Astrocyte (in vitro differentiated cells and primary cell): Measurements from ENCODE around the gene ABHD16B. TPM values are rescaled to one million over a fixed set of nuclear protein-coding genes. Genes with fewer than 3 reads are reported as not detected.

ENCODE experiments used
- DNase-seq: peaks from one replicate; pipeline ENCODE4 v3.0.0-alpha.2; 2010; ENCODE audit warnings: low read depth
- FAIRE-seq: peaks from 2 replicates; lab custom pipeline; 2011; peaks lifted over from hg19 to GRCh38; lab: Jason Lieb, UNC
- H2AFZ ChIP-seq: 2 replicates; pipeline ENCODE4 v1.6.0; 2012; ENCODE audit warnings: low read depth, low read length, inconsistent platforms
- H3K27ac ChIP-seq: 2 replicates; pipeline ENCODE4 v1.5.1; 2011; ENCODE audit warnings: low read depth, low read length, inconsistent platforms
- H3K27me3 ChIP-seq: 2 replicates; pipeline ENCODE4 v1.6.0; 2011; ENCODE audit warnings: low read length, inconsistent platforms; ENCODE audit not compliant: insufficient read depth
- H3K36me3 ChIP-seq: 2 replicates; pipeline ENCODE4 v1.5.1; 2011; ENCODE audit warnings: low read length, inconsistent platforms; ENCODE audit not compliant: insufficient read depth
- H3K4me1 ChIP-seq: 2 replicates; pipeline ENCODE4 v1.5.1; 2011; ENCODE audit warnings: low read length, inconsistent platforms; ENCODE audit not compliant: insufficient read depth
- H3K4me2 ChIP-seq: 2 replicates; pipeline ENCODE4 v1.6.0; 2012; ENCODE audit warnings: low read length, inconsistent platforms
- H3K4me3 ChIP-seq: 2 replicates; pipeline ENCODE4 v1.5.1; 2011; ENCODE audit warnings: low read depth, mild to moderate bottlenecking, low read length, inconsistent platforms; ENCODE audit not compliant: insufficient read depth
- H3K79me2 ChIP-seq: 2 replicates; pipeline ENCODE4 v1.6.0; 2012; ENCODE audit warnings: mild to moderate bottlenecking, low read length, inconsistent platforms; ENCODE audit not compliant: insufficient read depth
- H3K9ac ChIP-seq: 2 replicates; pipeline ENCODE4 v1.6.0; 2012; ENCODE audit warnings: mild to moderate bottlenecking, low read length, inconsistent platforms
- H3K9me3 ChIP-seq: 2 replicates; pipeline ENCODE4 v1.5.1; 2012; ENCODE audit warnings: low read depth, mild to moderate bottlenecking, low read length, inconsistent platforms; ENCODE audit not compliant: insufficient read depth
- H4K20me1 ChIP-seq: 2 replicates; pipeline ENCODE4 v1.6.0; 2012; ENCODE audit warnings: low read length, inconsistent platforms; ENCODE audit not compliant: insufficient read depth
- H3K27ac Mint-ChIP-seq: one replicate; pipeline ENCODE4 v1.8.0; 2021; ENCODE audit warnings: mild to moderate bottlenecking, mixed read lengths; ENCODE audit not compliant: unreplicated experiment
- H3K27me3 Mint-ChIP-seq: one replicate; pipeline ENCODE4 v1.8.0; 2021; ENCODE audit warnings: low read depth, mixed read lengths; ENCODE audit not compliant: unreplicated experiment
- H3K36me3 Mint-ChIP-seq: one replicate; pipeline ENCODE4 v1.8.0; 2021; ENCODE audit warnings: low read depth, mixed read lengths; ENCODE audit not compliant: unreplicated experiment
- H3K4me1 Mint-ChIP-seq: one replicate; pipeline ENCODE4 v1.8.0; 2021; ENCODE audit warnings: low read depth, mixed read lengths; ENCODE audit not compliant: unreplicated experiment
- H3K4me3 Mint-ChIP-seq: one replicate; pipeline ENCODE4 v1.8.0; 2021; ENCODE audit warnings: mild to moderate bottlenecking, moderate library complexity, mixed read lengths; ENCODE audit not compliant: unreplicated experiment
- H3K9me3 Mint-ChIP-seq: one replicate; pipeline ENCODE4 v1.8.0; 2021; ENCODE audit warnings: mild to moderate bottlenecking, mixed read lengths; ENCODE audit not compliant: unreplicated experiment
- CTCF ChIP-seq: IDR thresholded peaks from 2 replicates; pipeline ENCODE4 v1.5.1; 2011; ENCODE audit warnings: low read depth, mild to moderate bottlenecking, inconsistent platforms, low read length, moderate library complexity; ENCODE audit not compliant: insufficient read depth
- EZH2 ChIP-seq: IDR thresholded peaks from 2 replicates; pipeline ENCODE4 v1.6.1; 2012; ENCODE audit warnings: mild to moderate bottlenecking, low read length, inconsistent platforms; ENCODE audit not compliant: insufficient read depth
- total RNA-seq: library from RNA; stranded (reverse); gene quantifications from 2 replicates; pipeline ENCODE4 v1.2.1, GENCODE V29; 2021

ABHD16B gene
- total RNA-seq, 1 donor from 2014 or later = not detected

- H3K27ac Mint-ChIP-seq = no peak overlapping the region
- Histone ChIP-seq H3K9me3 (no peaks in the 10 kb centered on the region), H3K36me3 (no peaks in the 10 kb centered on the region), H3K4me1 (peaks cover 32% of the 10 kb centered on the region), H3K4me3 (peak overlapping the region; percentile 10), H3K79me2 (no peaks in the 10 kb centered on the region), H3K4me2 (peak overlapping the region; percentile 67), H3K27ac (no peak overlapping the region), H3K9ac (no peak overlapping the region), H3K27me3 (peaks cover 4% of the 10 kb centered on the region), H4K20me1 (no peaks in the 10 kb centered on the region), H2AFZ (peak overlapping the region; percentile 34)
- H3K27me3 Mint-ChIP-seq = no peaks in the 10 kb centered on the region
- FAIRE-seq (no peak), DNase-seq (no peak)
- TF ChIP-seq EZH2 (peak; percentile 24), CTCF (no peak)
- no peak overlapping the region for H3K4me3 Mint-ChIP-seq
- H3K36me3 Mint-ChIP-seq = peaks cover 2% of the 10 kb centered on the region
- peaks cover 6% of the 10 kb centered on the region for H3K4me1 Mint-ChIP-seq
- H3K9me3 Mint-ChIP-seq = no peaks in the 10 kb centered on the region
These were observed 5.8 kb upstream of the ABHD16B start for GRCh38 chr20:63855363-63856097.

- no peak for DNase-seq
- no peak overlapping the region for H3K4me3 ChIP-seq
- H3K4me3 Mint-ChIP-seq = no peak overlapping the region
These were observed 5.2 kb upstream of the ABHD16B start for GRCh38 chr20:63856098-63856511.

More at GRCh38 chr20:63856098-63856511, 5.2 kb upstream of the ABHD16B start:
- H3K9me3 ChIP-seq = no peaks in the 10 kb centered on the region
- peaks cover 32% of the 10 kb centered on the region for H3K4me1 ChIP-seq
- H3K27ac ChIP-seq = no peak overlapping the region
- Mint-ChIP-seq H3K36me3 (peaks cover 2% of the 10 kb centered on the region), H3K27me3 (no peaks in the 10 kb centered on the region), H3K4me1 (peaks cover 6% of the 10 kb centered on the region), H3K9me3 (no peaks in the 10 kb centered on the region), H3K27ac (no peak overlapping the region)
- TF ChIP-seq EZH2 = no peak
- TF ChIP-seq CTCF = no peak
- H4K20me1 ChIP-seq = no peaks in the 10 kb centered on the region
- no peaks in the 10 kb centered on the region for H3K79me2 ChIP-seq
- H2AFZ ChIP-seq = no peak overlapping the region
- no peak overlapping the region for H3K9ac ChIP-seq
- H3K4me2 ChIP-seq = no peak overlapping the region
- FAIRE-seq = no peak
- peaks cover 4% of the 10 kb centered on the region for H3K27me3 ChIP-seq
- H3K36me3 ChIP-seq = no peaks in the 10 kb centered on the region
